Body of pancreas (tissue), 4 donors: ENCODE results near the gene PTPRN2.

ENCODE experiments used
- POLR2A ChIP-seq, 3 donors: fragments of 450-650 bp; IDR thresholded peaks; one replicate each; pipeline ENCODE4 v1.6.1; 2016; ENCODE audit warnings: antibody characterized with exemption in 3 of 3, mild to moderate bottlenecking in 2 of 3
- TF ChIP-seq, protein P1 (sequence below), 7 experiments: fragments of 450-650 bp in 4 of 7; fragments of 200-600 bp in 3 of 7; sonication (generic) in 3 of 7; IDR thresholded peaks; one replicate each; pipeline ENCODE4 v1.5.1; 2016 to 2019; ENCODE audit warnings: antibody characterized with exemption in 7 of 7

DNA sequence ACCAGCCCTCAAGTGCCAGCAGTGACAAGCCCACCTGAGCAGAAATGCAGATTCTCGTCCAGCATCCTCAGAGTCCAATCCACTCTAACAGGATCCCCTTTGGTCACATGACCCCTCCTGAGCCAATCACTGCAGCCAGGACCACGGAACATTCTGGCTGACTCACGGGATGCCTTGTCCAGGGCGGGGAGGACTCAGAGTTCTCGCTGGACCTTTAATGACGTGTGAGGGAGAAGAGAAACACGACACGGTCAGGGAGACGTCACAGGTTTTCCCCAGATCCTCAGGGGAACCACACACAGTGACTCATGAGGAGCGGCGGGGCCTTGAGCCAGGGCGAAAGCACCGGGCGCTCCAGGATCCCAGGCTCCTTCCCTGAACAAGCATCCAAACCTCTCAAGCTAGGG is 155.7 kb downstream of the PTPRN2 start:
- TF ChIP-seq, protein P1, sequence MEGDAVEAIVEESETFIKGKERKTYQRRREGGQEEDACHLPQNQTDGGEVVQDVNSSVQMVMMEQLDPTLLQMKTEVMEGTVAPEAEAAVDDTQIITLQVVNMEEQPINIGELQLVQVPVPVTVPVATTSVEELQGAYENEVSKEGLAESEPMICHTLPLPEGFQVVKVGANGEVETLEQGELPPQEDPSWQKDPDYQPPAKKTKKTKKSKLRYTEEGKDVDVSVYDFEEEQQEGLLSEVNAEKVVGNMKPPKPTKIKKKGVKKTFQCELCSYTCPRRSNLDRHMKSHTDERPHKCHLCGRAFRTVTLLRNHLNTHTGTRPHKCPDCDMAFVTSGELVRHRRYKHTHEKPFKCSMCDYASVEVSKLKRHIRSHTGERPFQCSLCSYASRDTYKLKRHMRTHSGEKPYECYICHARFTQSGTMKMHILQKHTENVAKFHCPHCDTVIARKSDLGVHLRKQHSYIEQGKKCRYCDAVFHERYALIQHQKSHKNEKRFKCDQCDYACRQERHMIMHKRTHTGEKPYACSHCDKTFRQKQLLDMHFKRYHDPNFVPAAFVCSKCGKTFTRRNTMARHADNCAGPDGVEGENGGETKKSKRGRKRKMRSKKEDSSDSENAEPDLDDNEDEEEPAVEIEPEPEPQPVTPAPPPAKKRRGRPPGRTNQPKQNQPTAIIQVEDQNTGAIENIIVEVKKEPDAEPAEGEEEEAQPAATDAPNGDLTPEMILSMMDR (IDR thresholded peaks at IDR 0.05): no peak
- no peak for TF ChIP-seq POLR2A (IDR thresholded peaks at IDR 0.05)
